Psoas muscle (tissue), 8 donors: ENCODE data around the gene NELFA. TPM values are rescaled to one million over a fixed set of nuclear protein-coding genes. Genes with fewer than 3 reads are reported as not detected.
"Not testable (repeated sequence)": the region's sequence is repeated elsewhere in the genome, so short reads cannot be mapped to it uniquely, and the experiment has no call there.

ENCODE experiments used
- ATAC-seq, 4 donors: fragments of 200-7000 bp; cut with Tn5 transposase; one replicate each; pipeline ENCODE4 v1.9.1; 2020; ENCODE audit warnings: moderate library complexity in 3 of 4, mild to moderate bottlenecking in 2 of 4
- DNase-seq, 2 donors: peaks; one replicate each; pipeline ENCODE4 v3.0.0-alpha.2; 2020
- H3K27ac ChIP-seq: fragments of 200-600 bp; one replicate; pipeline ENCODE4 v1.8.0; 2022
- H3K27me3 ChIP-seq, 3 donors: fragments of 200-600 bp in 1 of 3; one replicate each; pipeline versions ENCODE4 v1.6.1 to v1.8.0; 2013 to 2022; ENCODE audit warnings: low read length in 2 of 3, mild to moderate bottlenecking in 2 of 3, moderate library complexity in 1 of 3; ENCODE audit not compliant: insufficient read depth in 3 of 3
- H3K36me3 ChIP-seq, 2 donors: fragments of 200-600 bp in 1 of 2; one replicate each; pipeline versions ENCODE4 v1.6.1 to v1.8.0; 2013 to 2022; ENCODE audit warnings: low read depth in 1 of 2, mild to moderate bottlenecking in 1 of 2, moderate library complexity in 1 of 2; ENCODE audit not compliant: insufficient read depth in 1 of 2
- H3K4me1 ChIP-seq: fragments of 200-600 bp; one replicate; pipeline ENCODE4 v1.8.0; 2022
- H3K4me3 ChIP-seq: fragments of 200-600 bp; one replicate; pipeline ENCODE4 v1.8.0; 2022; ENCODE audit warnings: mild to moderate bottlenecking
- H3K9me3 ChIP-seq: fragments of 200-600 bp; one replicate; pipeline ENCODE4 v1.8.0; 2022
- WGBS, 3 donors: extraction: QIAGEN DNeasy Blood & Tissue Kit; methylation state at CpG; one replicate each; pipeline versions ENCODE4 v1.1.6 to v1.1.7; 2013; 5-methylcytosine and 5-hydroxymethylcytosine counted together
- intact Hi-C, 2 donors: fragments of 100-400 bp; cut with DNase I; formaldehyde crosslinking; loops; one replicate each; pipeline versions ENCODE4 v1.11.0 to v1.14.2; 2022
- polyA plus RNA-seq, 3 donors: library from polyadenylated mRNA; stranded (reverse); fragments of 200-250 nt; gene quantifications; one replicate each; pipeline ENCODE4 v1.2.3, GENCODE V29; 2013
- total RNA-seq, 4 donors: library from RNA; stranded (reverse); fragmentation: NEBNext Ultra II Directional in 2 of 4; extraction: Animal tissue kit (Norgen Biotek cat#: 25700) in 2 of 4; gene quantifications; one replicate each; pipeline versions ENCODE4 v1.2.1 to v1.2.4, GENCODE V29; 2021 to 2023
- TF ChIP-seq, protein P1 (sequence below): fragments of 200-600 bp; IDR thresholded peaks from one replicate; pipeline ENCODE4 v1.8.0; 2022; ENCODE audit warnings: antibody characterized with exemption
- donor health status: healthy with polysubstance abuse.
- donor health status: DM: no; HTN: no; CAD: no; lungs with moderate emphysema.
- donor health status: Bipolar disorder and iron deficiency.
- donor health status: healthy.
- donor health status: DM: yes; HTN: yes; CAD: no.
- donor health status: DM: no; HTN: no; CAD: no.
- donor health status: DM: no; HTN: no; CAD: no.
- donor health status: DM: yes; HTN: yes; CAD: no.

NELFA gene
- total and polyA plus RNA-seq, 7 donors = 11.4 to 20.2 (median 13.2) TPM

GRCh38 chr4:2041239-2042130, 32.7 kb upstream of the NELFA start:
- no peak overlapping the region for H3K27ac ChIP-seq
- TF ChIP-seq, protein P1, sequence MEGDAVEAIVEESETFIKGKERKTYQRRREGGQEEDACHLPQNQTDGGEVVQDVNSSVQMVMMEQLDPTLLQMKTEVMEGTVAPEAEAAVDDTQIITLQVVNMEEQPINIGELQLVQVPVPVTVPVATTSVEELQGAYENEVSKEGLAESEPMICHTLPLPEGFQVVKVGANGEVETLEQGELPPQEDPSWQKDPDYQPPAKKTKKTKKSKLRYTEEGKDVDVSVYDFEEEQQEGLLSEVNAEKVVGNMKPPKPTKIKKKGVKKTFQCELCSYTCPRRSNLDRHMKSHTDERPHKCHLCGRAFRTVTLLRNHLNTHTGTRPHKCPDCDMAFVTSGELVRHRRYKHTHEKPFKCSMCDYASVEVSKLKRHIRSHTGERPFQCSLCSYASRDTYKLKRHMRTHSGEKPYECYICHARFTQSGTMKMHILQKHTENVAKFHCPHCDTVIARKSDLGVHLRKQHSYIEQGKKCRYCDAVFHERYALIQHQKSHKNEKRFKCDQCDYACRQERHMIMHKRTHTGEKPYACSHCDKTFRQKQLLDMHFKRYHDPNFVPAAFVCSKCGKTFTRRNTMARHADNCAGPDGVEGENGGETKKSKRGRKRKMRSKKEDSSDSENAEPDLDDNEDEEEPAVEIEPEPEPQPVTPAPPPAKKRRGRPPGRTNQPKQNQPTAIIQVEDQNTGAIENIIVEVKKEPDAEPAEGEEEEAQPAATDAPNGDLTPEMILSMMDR = no peak
- peaks cover 12% of the 10 kb centered on the region for H3K4me1 ChIP-seq
- H3K36me3 ChIP-seq = no peaks in the 10 kb centered on the region
- no peaks in the 10 kb centered on the region for H3K9me3 ChIP-seq
- peak; percentile 78 to 89 for DNase-seq
- H3K4me3 ChIP-seq = peak overlapping the region; percentile 74
- peaks cover 0 to 50% (median 16%) of the 10 kb centered on the region in 3 donors for H3K27me3 ChIP-seq
- peak; percentile 29 to 52 (median 40) for ATAC-seq
- intact Hi-C loops = no loop called here
- WGBS, 3 donors = 0 to 1% (median 1%) methylated on average over 74 to 94 of the region's 94 CpGs

- no peak for DNase-seq
Measured at GRCh38 chr4:2040391-2041238, 31.8 kb upstream of the NELFA start.

DNA sequence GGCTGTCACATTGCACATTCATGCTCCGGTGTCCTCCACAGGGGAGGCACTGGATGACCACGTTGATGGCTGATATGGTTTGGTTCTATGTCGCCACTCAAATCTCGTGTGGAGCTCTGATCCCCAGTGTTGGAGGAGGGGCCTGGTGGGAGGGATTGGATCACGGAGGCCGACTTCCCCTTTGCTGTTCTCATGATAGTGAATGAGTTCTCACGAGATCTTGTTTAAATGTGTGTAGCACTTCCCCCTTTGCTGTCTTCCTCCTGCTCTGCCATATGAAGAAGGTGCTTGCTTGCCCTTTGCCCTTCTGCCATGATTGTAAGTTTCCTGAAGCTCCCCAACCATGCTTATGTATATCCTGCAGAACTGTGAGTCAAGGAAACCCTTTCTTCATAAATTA, 28.1 kb upstream of the NELFA start:
- ATAC-seq (no peak), DNase-seq (no peak)
- 61 to 77% (median 62%) methylated on average over 7 of the region's 7 CpGs for WGBS, 3 donors
- Histone ChIP-seq H3K36me3 (no peaks in the 10 kb centered on the region), H3K27ac (no peak overlapping the region), H3K27me3 (peaks cover 0 to 44% (median 10%) of the 10 kb centered on the region in 3 donors), H3K4me3 (no peak overlapping the region), H3K4me1 (peaks cover 12% of the 10 kb centered on the region), H3K9me3 (no peaks in the 10 kb centered on the region)
- intact Hi-C loops = no loop called here
- TF ChIP-seq, protein P1 = no peak

More at GRCh38 chr4:2040391-2041238, 31.8 kb upstream of the NELFA start:
- 2 to 5% (median 2%) methylated on average over 55 to 91 of the region's 91 CpGs for WGBS, 3 donors
- ATAC-seq = peak in 2 of 4 donors; percentile 16 to 18
- Histone ChIP-seq H3K4me1 (peaks cover 12% of the 10 kb centered on the region), H3K4me3 (peak overlapping the region; percentile 74), H3K36me3 (no peaks in the 10 kb centered on the region), H3K9me3 (no peaks in the 10 kb centered on the region), H3K27me3 (peaks cover 0 to 50% (median 16%) of the 10 kb centered on the region in 3 donors), H3K27ac (no peak overlapping the region)
- intact Hi-C loops = no loop called here
- TF ChIP-seq, protein P1 = no peak

- DNase-seq (no peak), ATAC-seq (no peak)
- H3K27me3 ChIP-seq = peaks cover 0 to 38% (median 10%) of the 10 kb centered on the region in 3 donors
Measured at GRCh38 chr4:2036327-2036726, 27.6 kb upstream of the NELFA start.

DNA sequence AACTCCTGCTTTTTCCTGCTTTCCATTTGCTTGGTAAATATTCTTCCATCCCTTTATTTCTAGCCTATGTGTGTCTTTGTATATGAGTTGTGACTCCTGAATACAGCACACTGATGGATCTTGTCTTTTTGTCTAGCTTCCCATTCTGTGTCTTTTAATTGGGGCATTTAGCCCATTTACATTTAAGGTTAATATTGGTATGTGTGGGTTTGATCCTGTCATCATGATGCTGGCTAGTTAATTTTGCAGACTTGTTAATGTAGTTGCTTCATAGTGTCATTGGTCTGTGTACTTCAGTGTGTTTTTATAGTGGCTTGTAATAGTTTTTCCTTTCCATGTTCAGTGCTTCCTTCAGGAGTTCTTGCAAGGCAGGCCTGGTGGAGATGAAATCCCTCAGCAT, 22.4 kb upstream of the NELFA start:
- H3K9me3 ChIP-seq, H3K4me1 ChIP-seq, H3K36me3 ChIP-seq, H3K27ac ChIP-seq, intact Hi-C loops, H3K4me3 ChIP-seq, ATAC-seq, DNase-seq: not testable (repeated sequence)
- peaks cover 0 to 15% (median 3%) of the 10 kb centered on the region in 3 donors for H3K27me3 ChIP-seq

More at GRCh38 chr4:2036327-2036726, 27.6 kb upstream of the NELFA start:
- Histone ChIP-seq H3K4me3 (no peak overlapping the region), H3K36me3 (no peaks in the 10 kb centered on the region), H3K9me3 (no peaks in the 10 kb centered on the region), H3K4me1 (peaks cover 7% of the 10 kb centered on the region), H3K27ac (no peak overlapping the region)
- TF ChIP-seq, protein P1 = no peak
- WGBS, 3 donors = 73 to 80% (median 78%) methylated on average over 10 of the region's 10 CpGs
- intact Hi-C loops = no loop called here

DNA sequence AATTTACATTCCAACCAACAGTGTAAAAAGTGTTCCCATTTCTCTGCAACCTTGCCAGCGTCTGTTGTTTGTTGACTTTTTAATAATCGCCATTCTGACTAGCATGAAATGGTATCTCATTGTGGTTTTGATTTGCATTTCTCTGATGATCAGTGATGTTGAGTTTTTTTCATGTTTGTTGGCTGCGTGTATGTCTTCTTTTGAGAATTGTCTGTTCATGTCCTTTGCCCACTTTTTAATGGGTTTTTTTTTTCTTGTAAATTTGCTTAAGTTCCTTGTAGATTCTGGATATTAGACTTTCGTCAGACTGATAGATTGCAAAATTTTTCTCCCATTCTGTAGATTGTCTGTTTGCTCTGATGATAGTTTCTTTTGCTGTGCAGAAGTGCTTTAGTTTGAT, 18.3 kb upstream of the NELFA start:
- ATAC-seq, H3K4me3 ChIP-seq, intact Hi-C loops, DNase-seq, H3K27ac ChIP-seq, H3K4me1 ChIP-seq, H3K9me3 ChIP-seq, H3K27me3 ChIP-seq, H3K36me3 ChIP-seq: not testable (repeated sequence)
- 83 to 89% (median 88%) methylated on average over 4 of the region's 4 CpGs for WGBS, 3 donors
